Activated T-helper 1 cell treated with Interleukin-2 at 50 U/mL for 16 hours (primary cell): ENCODE results near the gene LAMB4.

Experiments used
- DNase-seq: peaks from one replicate; pipeline ENCODE4 v3.0.0-alpha.2; 2020; ENCODE audit warnings: low read depth

Gene LAMB4

DNA sequence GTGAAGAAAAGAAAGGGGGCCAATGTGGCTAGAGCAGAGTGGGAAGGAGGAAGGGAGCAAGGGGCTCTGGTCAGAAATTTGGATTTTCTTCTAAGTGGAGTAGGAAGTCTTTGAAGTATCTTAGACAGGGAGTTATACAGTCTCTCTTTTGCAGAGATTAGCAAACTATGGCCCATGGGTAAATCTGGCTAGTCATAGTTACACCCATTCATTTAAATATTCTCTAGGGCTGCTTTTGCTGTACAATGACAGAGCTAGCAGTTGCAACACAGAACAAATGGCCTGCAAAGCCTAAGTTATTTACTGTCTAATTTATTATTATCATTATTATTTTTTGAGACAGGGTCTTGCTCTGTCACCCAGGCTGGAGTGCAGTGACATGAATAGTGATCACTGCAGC lies 10.5 kb upstream of the LAMB4 start:
- DNase-seq = no peak

- DNase-seq = no peak
These were observed 8.8 kb upstream of the LAMB4 start for GRCh38 chr7:108138911-108139310.

GRCh38 chr7:108137993-108138392 lies 7.8 kb upstream of the LAMB4 start:
- DNase-seq = no peak

GRCh38 chr7:108137040-108137439 lies 6.9 kb upstream of the LAMB4 start:
- no peak for DNase-seq

- no peak for DNase-seq
These were observed 6.1 kb upstream of the LAMB4 start for GRCh38 chr7:108136191-108136688.

- DNase-seq = no peak
These were observed 5.5 kb upstream of the LAMB4 start for GRCh38 chr7:108135446-108136190.

GRCh38 chr7:108134486-108134885 lies 4.3 kb upstream of the LAMB4 start:
- no peak for DNase-seq

- no peak for DNase-seq
These were observed 2.5 kb upstream of the LAMB4 start for GRCh38 chr7:108132551-108133265.

DNA sequence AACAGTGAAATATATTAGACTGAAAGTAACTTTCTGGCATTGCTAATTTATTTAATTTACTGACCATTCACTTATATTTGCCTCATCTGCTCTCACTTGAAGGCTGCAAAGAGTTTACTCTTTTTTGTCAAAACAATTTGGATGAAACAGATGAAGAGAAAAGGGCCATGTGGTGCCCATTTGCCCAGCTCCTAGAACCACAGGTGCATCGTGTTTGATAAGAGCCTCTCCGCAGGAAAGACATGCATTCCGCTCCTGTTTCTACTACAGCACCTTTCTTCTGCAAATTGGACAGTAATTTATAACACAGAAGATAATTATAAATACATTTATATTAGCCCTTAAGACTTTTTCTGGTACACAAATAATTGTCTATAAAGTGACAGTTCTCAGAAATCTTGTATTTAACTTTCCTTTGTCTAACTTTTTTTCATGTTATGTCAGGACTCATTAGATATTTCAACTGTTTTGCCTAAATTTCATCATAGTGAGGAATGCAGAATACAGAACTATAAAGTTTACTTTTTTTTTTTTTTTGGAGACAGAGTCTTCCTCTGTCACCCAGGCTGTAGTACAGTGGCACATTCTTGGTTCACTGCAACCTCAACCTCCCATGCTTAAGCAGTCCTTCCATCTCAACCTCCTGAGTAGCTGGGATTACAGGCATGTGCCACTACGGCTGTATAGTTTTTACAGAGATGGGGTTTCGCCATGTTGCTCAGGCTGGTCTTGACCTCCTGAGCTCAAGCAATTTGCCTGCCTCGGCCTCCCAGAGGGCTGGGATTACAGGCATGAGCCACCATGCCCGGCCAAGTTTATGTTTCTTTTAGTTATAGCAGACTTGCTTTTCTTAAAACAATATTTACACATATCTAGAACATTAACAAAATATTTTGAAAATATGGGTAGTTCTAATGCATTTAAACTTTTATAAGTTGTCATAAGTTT lies 869 bp downstream of the LAMB4 start:
- DNase-seq = no peak

- DNase-seq = no peak
These were observed 1.6 kb downstream of the LAMB4 start for GRCh38 chr7:108128514-108128913.

GRCh38 chr7:108127461-108127860 lies 2.7 kb downstream of the LAMB4 start:
- no peak for DNase-seq

GRCh38 chr7:108124820-108125219 lies 5.3 kb downstream of the LAMB4 start:
- no peak for DNase-seq

DNA sequence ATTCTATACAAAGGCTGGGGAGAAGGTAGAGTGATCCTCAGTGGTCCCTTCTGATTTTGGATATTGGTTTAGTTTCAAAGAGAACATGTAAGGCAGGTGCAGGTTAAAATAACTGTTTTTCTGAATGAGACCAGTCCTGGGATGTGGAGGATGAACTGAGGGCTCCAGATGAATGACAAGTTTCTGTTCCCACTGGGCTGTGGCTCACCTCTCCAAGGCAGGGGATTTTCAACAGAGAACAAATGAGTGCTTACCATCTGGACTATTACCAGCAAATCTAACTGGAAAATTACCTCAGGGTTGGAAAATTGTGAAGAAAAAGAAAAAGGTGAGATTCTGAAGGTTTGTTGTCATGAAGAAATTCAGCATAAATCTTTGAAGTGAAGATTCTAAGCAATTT lies 8.0 kb downstream of the LAMB4 start:
- no peak for DNase-seq

- no peak for DNase-seq
These were observed 9.2 kb downstream of the LAMB4 start for GRCh38 chr7:108120933-108121332.

- no peak for DNase-seq
These were observed 10.0 kb downstream of the LAMB4 start for GRCh38 chr7:108120196-108120595.

DNA sequence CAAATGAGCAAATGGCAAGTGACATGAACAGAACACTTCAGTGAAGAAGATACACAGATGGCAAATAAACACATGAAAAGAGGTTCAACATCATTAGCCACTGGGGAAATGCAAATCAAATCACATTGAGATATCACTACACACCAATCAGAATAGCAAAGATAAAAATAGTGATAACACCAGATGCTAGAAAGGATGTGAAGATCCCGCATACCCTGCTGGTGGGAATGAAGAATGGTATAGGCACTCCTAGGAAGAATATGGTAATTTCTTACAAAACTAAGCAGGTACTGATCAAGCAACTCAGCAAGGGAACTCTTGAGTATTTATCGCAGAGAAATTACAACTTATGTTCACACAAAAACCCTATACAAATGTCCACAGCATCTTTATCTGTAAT lies 11.2 kb downstream of the LAMB4 start:
- no peak for DNase-seq

GRCh38 chr7:108114117-108114841 lies 15.9 kb downstream of the LAMB4 start:
- DNase-seq = no peak

DNA sequence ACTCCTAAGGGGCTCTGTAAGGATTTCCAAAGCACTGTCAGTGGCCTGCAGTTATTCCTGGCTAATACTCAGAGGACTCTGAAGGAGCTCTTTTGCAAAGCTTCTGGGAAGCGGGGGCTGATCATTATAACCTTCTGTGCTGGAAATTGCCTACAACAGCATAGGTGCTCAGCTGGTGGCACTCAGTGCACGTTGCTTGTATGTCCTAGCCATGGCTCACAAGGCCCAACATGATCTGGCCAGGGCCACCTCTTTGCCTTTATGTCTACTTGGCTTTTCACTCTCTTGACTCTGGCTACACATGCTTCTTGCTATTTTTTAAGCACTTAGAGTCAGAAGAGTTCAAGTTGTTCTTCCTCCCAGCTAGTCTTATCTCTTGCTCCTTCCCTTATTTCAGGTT lies 17.5 kb downstream of the LAMB4 start:
- no peak for DNase-seq

GRCh38 chr7:108109221-108109908 lies 20.8 kb downstream of the LAMB4 start:
- no peak for DNase-seq

DNA sequence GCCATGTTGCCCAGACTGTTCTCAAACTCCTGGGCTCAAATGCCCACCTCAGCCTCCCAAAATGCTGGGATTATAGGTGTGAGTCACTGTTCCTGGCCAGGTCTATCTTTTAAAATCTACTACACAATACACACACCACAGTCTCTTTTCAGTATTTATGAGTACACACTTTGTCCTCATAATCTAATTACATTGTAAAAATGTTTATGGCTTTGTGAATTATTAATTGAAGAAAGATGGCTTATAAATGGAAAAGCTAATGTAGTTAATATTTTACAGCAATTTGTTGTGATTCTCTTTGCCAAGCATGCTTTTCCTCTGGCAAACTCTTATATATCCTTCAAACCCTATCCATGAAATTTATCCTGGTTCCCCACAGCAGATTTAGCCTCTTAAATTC lies 22.0 kb downstream of the LAMB4 start:
- DNase-seq = no peak

DNA sequence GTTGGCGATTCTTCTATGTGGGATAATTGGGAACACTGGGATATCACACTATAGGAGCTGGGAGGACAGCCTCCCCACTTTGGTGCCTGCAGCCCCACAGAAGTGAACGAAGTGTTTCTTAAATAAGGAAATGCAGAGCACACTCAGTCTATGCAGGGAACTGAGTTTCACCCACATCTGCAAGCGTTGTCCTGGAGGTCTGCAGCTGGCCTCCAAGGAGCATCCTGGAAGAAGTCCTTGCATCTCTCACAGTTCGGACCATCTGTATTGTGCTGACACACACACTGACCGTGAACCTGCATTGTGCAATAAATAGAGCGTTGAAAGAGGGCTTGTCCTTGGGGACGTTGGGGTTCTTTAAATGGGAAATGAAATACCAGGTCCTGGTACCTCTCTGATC lies 25.8 kb downstream of the LAMB4 start:
- DNase-seq = no peak
